ENCODE results near the gene ZNF484.
"Not testable (repeated sequence)": the region's sequence is repeated elsewhere in the genome, so short reads cannot be mapped to it uniquely, and the experiment has no call there.

The ZNF484 gene

DNA sequence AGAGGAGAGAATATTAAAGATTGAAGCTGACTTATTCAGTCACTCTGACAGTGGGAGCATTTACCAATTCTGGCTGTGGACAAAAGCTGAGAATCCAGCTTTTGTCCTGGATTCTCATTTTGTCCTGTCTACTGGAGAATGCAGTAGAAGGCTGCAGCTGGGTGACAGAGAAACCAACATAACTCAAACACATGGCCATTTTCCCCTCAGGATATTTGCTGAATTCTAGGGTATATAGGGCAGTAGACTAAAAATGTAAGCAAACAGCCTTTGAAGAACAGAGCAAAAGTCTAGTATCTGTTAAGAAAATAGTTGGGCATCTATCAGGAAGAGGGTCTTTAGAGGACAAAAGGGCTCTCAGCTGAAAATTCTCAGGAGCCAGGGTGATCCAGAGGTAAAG is 20.6 kb downstream of the ZNF484 start:
- no peak for DNase-seq

DNA sequence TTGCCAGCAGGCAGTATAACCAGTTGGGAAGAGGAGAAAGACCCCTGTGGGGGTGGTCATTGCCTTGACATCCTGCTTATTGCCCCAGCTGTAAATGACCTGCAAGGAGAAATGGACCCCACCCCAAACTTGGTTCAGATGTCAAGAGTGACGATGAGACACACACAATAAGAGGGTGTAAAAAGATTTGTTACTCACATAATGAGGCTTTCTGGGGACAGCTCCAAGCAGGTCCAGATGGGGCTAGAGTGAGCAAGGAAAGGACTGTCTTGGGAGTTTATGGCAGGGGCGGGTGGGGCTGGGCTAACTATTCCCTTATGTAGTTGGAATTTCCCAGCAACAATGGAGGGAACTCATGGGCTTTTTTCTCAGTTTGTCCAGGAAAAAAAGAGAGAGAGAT is 24.1 kb downstream of the ZNF484 start:
- DNase-seq = no peak

DNA sequence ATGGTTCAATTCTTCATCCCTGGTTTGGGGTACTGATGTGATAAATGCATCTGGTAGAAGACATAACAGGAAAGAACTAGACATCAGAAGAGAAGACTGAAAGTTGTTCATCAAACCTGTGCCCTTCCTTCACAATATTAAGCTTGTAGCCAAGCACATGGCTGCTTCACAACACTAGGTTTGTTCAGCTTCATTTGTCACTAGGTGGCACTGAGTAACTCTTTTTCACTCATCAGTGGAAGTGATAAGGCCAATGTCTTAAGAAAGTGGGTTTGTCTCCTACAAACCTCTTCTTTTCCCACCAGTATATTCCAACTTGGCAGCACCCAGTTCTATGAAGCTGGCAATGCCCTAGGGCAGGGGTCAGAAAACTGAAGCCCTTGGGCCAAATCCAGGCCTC is 26.9 kb downstream of the ZNF484 start:
- DNase-seq = no peak

DNA sequence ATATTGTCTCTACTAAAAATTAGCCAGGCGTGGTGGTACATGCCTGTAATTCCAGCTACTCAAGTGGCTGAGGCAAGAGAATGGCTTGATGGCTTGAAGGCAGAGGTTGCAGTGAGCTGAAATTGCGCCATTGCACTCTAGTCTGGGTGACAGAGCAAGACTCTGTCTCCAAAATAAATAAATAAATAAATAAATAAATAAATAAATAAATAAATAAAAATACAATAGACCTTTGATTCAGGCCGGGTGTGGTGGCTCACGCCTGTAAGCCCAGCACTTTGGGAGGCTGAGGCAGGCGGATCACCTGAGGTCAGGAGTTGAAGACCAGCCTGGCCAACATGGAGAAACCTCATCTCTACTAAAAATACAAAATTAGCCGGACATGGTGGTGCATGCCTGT is 29.1 kb downstream of the ZNF484 start:
- DNase-seq = not testable (repeated sequence)

DNA sequence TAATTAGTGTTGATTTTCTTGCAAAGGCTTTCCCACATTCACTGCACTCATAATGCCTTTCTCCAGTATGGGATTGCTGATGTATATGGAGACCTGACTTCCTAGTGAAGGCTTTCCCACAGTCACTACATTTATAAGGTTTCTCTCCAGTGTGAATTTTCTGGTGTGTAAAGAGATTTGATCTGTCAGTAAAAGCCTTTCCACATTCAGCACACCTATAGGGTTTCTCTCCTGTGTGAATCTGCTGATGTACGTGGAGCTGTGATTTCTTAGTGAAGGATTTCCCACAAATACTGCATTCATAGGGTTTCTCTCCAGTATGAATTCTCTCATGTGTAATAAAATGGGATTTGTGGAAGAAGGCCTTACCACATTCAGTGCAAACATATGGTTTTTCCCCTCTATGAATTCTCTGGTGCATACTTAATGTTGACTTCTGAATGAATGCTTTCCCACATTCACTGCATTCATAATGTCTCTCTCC is 31.1 kb downstream of the ZNF484 start:
- DNase-seq = no peak

DNA sequence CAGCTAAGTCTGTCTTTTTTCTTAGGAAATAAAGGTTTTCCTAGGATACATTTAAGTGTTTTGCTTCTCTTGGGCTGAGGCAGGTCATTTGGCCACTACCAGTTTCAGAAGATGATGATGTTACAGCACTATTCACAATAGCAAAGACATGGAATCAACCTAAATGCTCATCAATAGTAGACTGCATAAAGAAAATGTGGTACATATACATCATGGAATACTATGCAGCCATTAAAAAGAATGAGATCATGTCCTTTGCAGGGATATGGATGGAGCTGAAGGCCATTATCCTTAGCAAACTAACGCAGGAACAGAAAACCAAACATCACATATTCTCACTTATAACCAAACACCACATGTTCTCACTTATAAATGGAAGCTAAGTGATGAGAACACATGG is 39.4 kb downstream of the ZNF484 start:
- DNase-seq = not testable (repeated sequence)

DNA sequence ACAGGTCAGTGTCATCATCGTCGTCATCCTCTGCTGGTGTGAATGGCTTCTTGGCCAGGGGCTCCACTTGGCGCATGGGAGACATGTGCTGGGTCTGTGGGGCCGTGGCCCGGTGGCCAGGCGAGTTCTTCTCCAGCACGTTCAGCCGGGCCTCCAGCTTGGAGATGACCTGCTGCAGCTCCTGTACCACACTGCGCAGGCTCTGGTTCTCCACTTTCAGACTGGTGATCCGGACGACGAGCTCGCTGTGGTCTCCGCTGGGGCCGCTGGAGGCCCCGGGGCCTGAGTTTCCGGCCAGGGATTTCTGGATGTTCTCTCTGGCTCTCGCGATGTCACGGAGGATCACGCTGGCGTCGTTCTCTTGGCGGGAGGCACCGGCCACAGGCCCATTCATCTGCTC is 40.6 kb downstream of the ZNF484 start:
- no peak for DNase-seq

DNA sequence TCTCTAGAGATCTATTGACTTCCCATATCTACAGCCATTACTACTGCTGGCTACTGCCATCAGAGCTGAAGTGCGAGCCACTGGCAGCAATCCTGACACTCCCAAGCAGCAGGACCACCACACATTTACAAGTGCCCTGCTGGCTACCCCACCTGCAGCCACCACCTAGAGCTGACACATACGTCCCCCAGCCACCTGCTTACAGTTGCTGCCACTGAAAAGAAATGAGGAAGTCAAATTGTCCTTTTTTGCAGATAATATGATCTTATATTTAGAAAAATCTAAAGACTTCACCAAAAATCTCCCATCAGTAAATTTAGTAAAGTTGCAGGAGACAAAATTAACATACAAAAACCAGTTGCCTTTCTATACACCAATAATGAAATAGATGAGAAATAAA is 48.4 kb downstream of the ZNF484 start:
- no peak for DNase-seq

DNA sequence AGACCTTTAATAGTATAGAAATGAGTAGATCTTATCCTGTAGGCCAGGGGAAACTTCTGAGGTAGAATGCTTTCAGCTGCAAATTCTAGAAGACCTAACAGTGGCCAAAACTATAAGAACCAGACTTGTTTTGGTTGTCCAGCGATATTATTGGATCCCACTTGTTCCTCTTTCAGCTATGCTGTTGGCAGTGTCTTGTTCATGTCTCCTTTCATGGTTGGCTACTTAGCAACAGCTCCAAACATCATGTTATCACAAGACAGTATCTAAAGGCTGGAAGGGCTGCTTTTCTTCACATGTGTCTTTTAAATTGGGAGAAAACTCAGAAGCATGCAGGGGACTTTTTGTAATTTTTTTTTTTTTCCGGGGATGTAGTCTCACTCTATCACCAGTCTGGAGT is 52.8 kb downstream of the ZNF484 start:
- not testable (repeated sequence) for DNase-seq

DNA sequence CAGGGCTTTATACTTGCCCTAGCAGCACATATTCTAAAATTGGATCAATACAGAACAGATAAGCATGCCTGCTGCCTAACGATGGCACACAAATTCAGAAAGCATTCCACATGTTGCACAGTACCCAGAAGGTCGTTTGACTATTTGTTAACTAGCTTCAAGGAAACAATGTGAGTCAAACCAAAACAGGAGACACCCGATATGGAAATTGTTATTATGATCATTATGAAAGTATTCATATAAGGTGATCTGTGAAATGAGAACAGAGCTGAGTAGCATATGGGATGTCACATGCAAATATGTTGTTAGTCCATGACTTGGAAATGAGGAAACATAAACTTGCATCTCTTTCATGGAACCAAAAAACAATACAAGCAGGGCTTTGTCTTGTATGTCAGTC is 56.9 kb downstream of the ZNF484 start:
- DNase-seq = no peak

DNA sequence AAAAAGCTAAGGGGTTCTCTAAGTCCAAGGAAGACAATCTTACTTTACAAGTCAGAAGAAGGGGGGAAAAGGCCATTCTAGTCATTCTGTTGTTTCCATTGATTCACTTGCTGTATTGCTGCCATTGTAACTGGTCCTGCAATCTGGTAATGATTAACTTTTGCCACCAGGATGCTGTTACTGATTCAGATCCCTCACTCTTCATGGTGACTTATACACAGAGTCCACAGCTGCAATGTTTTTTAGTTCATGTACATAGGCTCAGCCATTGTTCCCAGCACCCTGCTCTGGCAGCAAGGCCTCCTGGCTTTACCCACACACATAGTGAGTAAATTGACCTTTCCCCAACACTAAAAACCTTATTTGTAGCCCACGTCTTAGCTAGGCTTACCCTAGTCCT is 57.9 kb downstream of the ZNF484 start:
- not testable (repeated sequence) for DNase-seq

DNA sequence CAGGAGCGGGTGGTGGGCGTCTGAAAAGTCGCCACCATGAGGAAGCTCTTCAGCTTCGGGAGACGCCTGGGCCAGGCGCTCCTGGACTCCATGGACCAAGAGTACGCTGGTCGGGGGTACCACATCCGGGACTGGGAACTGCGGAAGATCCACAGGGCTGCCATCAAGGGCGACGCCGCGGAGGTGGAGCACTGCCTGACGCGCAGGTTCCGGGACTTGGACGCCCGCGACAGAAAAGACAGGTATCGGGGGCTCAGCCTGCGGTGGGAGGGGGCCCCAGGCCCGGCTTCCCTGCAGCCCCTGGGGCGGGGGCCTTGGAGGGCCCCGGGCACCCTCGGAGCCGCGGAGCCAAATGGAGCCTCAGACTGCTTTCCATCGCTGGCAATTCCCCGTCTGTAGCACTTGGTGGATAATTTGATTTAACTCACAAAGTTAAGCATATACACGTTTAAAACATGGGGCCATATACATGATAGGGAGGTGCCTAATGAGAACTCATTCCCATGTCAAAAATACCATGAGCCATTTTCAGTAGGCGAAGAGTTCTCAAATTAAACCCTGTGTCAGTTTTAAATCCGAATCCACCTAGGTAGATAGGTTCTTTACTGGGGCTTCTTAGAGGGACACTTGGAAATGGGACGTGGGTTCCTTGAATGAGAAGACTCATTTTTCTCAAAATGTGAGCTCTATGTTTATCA is 68.1 kb downstream of the ZNF484 start:
- DNase-seq = not testable (repeated sequence)

DNA sequence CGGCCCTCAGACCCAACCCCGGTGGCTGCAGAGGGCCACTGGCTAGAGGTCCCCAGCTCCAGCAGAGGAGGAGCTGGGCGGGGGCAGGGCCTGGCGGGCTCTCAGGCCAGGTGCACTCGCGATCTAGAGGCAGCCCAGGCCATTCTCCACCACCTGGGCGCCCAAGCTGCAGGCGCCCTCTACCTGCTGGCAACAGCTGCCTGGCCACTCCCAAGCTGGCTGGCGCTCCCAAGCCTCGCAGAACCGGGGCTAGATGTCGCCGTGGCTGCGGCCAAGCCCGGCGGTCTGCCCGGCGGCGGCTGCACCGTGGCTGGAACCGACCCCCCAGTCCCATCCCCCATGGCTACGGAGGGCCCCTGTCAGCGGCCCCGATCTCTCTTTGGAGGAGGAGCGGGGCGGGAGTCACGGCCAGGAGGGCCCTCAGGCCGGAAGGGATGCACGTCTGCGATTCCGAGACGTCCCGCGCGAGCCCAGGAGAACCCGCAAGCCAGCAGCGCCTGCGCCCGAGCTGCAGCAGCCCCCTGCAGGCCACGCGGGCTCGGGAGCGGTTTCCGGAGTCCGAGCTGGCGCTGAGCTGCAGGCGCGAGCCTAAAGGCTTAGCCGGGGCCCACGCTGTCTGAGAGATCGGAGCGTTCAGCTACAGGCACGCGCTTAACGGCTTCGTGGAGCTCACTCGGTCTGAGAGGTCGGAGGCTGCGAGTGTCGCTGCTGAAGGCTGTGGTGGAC is 68.9 kb downstream of the ZNF484 start:
- no peak for DNase-seq

DNA sequence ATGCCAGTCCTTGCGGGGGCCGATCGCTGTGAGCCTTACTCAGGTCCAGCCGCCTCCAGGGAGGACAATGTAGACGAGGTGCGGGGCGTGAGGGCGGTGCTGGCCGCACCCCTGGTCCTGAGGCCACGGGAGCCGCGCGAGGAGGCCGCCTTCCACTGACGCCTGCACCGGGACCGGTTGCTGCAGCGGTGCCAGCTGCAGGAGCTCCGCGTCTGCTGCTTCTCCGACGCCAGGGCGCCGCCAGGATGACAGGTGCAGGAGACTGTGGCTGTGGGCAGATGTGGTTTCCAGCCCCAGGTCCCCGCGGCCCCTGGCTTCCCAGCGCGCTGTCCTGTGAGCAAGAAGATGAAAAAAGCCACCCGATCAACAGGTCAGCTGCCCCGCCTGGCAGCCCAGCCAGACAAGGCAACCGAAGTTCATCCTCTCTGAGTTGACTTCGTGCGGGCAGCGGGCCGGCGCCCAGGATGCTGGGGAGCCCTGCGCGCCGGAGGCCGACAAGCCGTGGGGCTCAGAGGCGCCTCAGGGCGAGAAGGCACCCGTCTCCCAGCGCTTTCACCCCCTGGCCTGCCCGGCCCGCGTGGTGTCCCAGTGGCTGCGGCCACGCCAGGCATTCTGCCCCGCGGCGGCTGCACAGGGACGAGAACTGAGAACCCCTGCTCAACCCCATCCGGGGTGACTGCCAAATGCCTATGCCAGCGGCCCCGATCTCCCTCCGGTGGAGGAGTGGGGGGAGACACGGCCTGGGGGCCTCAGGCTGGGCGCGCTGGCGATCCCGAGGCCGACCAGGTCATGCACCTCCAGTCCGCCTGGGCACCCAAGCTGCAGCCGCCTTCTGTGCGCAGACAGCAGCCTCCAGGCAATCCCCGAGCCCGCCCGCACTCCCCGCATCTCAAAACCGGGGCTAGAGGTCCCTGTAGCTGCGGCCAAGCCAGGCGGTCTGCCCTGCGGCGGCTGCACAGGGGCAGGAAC is 69.8 kb downstream of the ZNF484 start:
- DNase-seq = no peak

DNA sequence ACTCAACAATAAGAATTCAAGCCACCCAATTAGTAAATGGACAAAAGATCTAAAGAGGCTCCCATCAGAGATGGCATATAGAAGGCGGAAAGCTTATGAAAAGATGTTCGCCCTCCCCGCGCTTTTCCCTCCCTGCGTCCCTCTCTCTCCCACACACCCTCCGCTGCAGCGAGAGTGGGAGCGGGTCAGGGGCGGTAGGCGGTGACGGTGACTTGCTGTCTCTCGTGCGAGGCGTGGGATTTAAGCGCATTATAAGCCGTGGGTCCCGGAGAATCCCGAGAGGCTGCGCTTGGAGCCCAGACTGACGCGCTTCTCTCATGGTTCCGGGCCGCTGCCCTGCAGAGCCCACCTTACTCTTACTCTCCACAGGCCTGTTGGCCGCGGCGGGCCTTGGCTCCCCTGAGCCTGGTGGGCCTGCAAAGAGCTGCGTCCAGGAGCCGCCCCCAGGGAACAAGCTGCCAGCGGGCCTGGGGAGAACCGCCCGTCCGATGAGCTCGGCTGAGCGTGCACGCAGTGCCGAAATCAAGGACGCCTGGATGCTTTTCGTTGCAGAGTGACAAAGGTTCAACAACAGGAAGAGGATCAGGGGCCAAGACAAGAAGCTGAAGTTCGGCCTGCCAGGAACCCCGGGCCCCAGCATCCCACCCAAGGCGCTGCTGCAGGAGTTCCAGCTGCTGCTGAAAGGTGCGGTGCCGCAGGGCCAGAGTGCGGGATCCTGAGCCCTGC is 70.6 kb downstream of the ZNF484 start:
- no peak for DNase-seq

DNA sequence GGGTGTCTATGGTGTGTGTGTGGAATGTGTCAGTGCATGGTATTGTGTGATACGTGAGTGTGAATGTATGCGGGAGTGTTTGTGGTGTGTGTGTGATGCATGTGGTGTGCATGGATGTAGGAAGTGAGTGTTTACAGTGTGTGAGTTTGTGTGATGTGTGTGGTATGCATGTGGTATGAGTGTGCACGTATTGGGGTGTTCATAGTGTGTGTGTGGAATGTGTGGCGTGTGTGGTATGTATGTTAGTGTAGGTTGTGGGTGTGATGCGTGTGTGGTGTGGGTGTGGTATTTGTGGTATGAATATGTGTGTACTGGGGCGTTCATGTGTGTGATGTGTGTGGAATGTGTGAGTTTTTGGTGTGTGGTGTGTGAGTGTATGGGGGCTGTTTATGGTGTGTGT is 73.1 kb downstream of the ZNF484 start:
- no peak for DNase-seq

DNA sequence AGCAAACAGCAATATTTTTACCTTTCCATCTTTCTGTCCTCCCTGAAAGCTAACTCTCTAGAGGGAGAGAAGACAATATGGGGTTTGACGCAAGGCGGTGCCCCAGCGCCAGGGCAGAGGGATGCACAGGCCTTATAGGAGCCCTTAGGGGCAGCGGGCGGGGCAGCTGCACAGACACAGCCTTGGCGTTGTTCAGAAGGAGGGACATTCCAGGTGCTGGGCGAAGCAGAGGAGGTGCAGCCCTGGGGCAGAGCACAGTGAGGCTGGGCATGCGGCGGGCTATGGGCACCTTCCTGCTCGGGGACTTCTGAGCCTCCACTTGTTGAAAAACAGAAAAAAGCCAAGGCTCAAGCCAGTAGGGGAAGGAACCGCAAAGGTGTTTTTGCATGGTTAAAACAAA is 79.5 kb downstream of the ZNF484 start:
- DNase-seq = no peak

DNA sequence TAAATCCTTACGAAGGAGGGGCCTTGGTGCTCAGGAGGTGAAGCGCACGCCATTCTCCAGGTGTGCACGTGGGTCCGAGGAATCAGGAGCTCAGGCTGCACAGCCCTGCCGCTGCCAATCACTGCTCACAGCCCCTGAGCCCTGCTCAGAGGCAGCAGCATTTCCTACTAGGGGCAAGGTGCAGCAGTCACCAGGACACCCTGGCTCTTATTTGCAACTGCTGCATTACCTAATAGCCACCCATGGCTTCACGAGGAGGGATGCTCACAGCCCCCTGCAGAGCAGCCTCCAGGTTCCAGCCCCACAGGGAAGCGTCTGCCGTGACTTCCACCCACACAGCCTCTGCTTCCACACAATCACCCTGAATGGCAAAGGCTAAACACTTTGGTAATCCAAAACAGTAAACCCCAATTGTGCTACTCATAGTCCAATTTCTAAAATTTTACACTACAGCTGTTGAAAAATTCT is 81.5 kb downstream of the ZNF484 start:
- not testable (repeated sequence) for DNase-seq

DNA sequence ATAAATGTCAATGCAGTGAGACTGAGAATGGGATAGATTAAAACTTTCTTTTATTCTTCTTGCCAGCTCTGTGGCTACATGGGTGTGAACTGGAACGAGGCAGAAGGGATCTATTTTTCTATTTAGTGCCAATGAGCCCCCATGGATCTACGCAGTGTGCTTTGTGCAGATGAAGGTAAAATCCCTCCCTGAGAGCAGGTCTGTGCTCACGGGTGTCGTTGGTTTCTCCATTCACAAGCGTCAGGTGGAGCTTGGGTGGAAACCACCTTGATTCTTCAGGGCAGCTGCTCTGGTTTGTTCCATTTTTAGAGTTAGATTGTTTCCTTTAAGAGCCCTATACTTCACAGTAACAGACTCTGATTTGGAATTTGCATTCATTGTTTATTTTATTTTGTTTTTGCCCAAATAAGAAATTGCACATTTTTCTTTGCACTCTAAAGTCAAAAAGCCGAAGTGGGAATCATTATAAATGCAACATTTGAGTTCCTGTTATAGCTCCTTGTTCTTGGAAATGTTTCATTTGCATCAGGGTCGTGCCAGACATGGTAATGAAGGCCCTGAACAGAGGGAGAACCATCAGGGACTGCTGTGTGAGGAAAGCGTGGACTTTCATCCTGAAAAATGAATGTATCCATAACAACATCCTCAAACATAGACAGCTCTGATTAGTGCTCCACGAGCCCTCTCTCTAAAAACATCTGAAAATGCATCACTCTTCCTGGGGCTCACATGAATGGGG is 82.1 kb downstream of the ZNF484 start:
- no peak for DNase-seq
